Measurements from ENCODE around the gene PA2G4. TPM values are rescaled to one million over a fixed set of nuclear protein-coding genes. Genes with fewer than 3 reads are reported as not detected.

The PA2G4 gene
- total RNA-seq, 4 donors from 2014 or later = 22.1 to 63.0 (median 44.8) TPM

GRCh38 chr12:56158029-56158925, 53.9 kb downstream of the PA2G4 start, which contains the start of gene MYL6:
Gene MYL6, plus strand, starts transcription at chr12:56158359. Its CDS starts 43 bp downstream, at chr12:56158402.
- no peaks in the 10 kb centered on the region for H3K9me3 ChIP-seq
- 0 to 2% methylated on average over 1 to 25 of the region's 30 CpGs for WGBS, 2 donors (ENCODE audit: low coverage in 1 of 2)
- intact Hi-C loops (cut with DNase I; ENCODE audit: low total_unique reads) = loop anchor here (2.0 kb wide), 1 partner anchor 31 kb away; no protein-coding TSS in a partner anchor
- in situ Hi-C loops (cut with MboI; ENCODE audit: low pct_ligation_motif_present in 1 of 4, low pct_unique_long_range_greater_than_20kb in 1 of 4, low sequenced_read_pairs in 3 of 4) = no loop called here
- H3K36me3 ChIP-seq = peaks cover 0 to 32% (median 11%) of the 10 kb centered on the region in 4 donors
- DNase-seq = peak; percentile 97
- peak within 1 kb of the TSS; percentile 94 to 100 (median 98) for H3K27ac ChIP-seq
- no peaks in the 10 kb centered on the region for H3K27me3 ChIP-seq
- TF ChIP-seq CTCF (IDR thresholded peaks at IDR 0.05) (no peak), POLR2AphosphoS5 (IDR thresholded peaks at IDR 0.05) (peak; percentile 100), POLR2A (IDR thresholded peaks at IDR 0.05) (peak; percentile 100)
- peaks cover 9 to 47% (median 38%) of the 10 kb centered on the region in 4 donors for H3K4me1 ChIP-seq
- H3K4me3 ChIP-seq = peak within 1 kb of the TSS; percentile 77 to 94 (median 84)

GRCh38 chr12:56158926-56159461, 54.6 kb downstream of the PA2G4 start:
- peak overlapping the region; percentile 94 to 100 (median 98) for H3K27ac ChIP-seq
- TF ChIP-seq POLR2AphosphoS5 (IDR thresholded peaks at IDR 0.05) (peak; percentile 90 to 93 (median 93)), CTCF (IDR thresholded peaks at IDR 0.05) (no peak), POLR2A (IDR thresholded peaks at IDR 0.05) (peak; percentile 84)
- in situ Hi-C loops (cut with MboI; ENCODE audit: low pct_ligation_motif_present in 1 of 4, low pct_unique_long_range_greater_than_20kb in 1 of 4, low sequenced_read_pairs in 3 of 4) = no loop called here
- WGBS, 2 donors (ENCODE audit: low coverage in 1 of 2) = 0% methylated on average over 1 to 6 of the region's 6 CpGs
- intact Hi-C loops (cut with DNase I; ENCODE audit: low total_unique reads) = loop anchor here (2.0 kb wide), 1 partner anchor 32 kb away; no protein-coding TSS in a partner anchor
- H3K4me1 ChIP-seq = peaks cover 7 to 42% (median 38%) of the 10 kb centered on the region in 4 donors
- peaks cover 0 to 32% (median 11%) of the 10 kb centered on the region in 4 donors for H3K36me3 ChIP-seq
- peak overlapping the region; percentile 77 to 94 (median 84) for H3K4me3 ChIP-seq
- no peaks in the 10 kb centered on the region for H3K27me3 ChIP-seq
- no peaks in the 10 kb centered on the region for H3K9me3 ChIP-seq
- DNase-seq = peak; percentile 89

GRCh38 chr12:56159482-56160192, 55.3 kb downstream of the PA2G4 start:
- Histone ChIP-seq H3K4me1 (peaks cover 7 to 42% (median 38%) of the 10 kb centered on the region in 4 donors), H3K27ac (peak overlapping the region; percentile 94 to 100 (median 98)), H3K9me3 (no peaks in the 10 kb centered on the region), H3K4me3 (peak overlapping the region; percentile 77 to 94 (median 84)), H3K27me3 (no peaks in the 10 kb centered on the region), H3K36me3 (peaks cover 0 to 32% (median 11%) of the 10 kb centered on the region in 4 donors)
- in situ Hi-C loops (cut with MboI; ENCODE audit: low pct_ligation_motif_present in 1 of 4, low pct_unique_long_range_greater_than_20kb in 1 of 4, low sequenced_read_pairs in 3 of 4) = no loop called here
- WGBS, 2 donors (ENCODE audit: low coverage in 1 of 2) = 0 to 9% methylated on average over 2 to 8 of the region's 8 CpGs
- no peak for DNase-seq
- intact Hi-C loops (cut with DNase I; ENCODE audit: low total_unique reads) = loop anchor here (2.0 kb wide), 1 partner anchor 33 kb away; no protein-coding TSS in a partner anchor
- TF ChIP-seq POLR2A (IDR thresholded peaks at IDR 0.05) = no peak
- no peak for TF ChIP-seq EP300 (IDR thresholded peaks at IDR 0.05; ENCODE audit: low read depth)
- TF ChIP-seq POLR2AphosphoS5 (IDR thresholded peaks at IDR 0.05) = no peak
- TF ChIP-seq CTCF (IDR thresholded peaks at IDR 0.05) = no peak

All from transverse colon (tissue), 4 donors.